ENCODE data around the gene NUP93.
"Not testable (repeated sequence)": the region's sequence is repeated elsewhere in the genome, so short reads cannot be mapped to it uniquely, and the experiment has no call there.

NUP93 gene

DNA sequence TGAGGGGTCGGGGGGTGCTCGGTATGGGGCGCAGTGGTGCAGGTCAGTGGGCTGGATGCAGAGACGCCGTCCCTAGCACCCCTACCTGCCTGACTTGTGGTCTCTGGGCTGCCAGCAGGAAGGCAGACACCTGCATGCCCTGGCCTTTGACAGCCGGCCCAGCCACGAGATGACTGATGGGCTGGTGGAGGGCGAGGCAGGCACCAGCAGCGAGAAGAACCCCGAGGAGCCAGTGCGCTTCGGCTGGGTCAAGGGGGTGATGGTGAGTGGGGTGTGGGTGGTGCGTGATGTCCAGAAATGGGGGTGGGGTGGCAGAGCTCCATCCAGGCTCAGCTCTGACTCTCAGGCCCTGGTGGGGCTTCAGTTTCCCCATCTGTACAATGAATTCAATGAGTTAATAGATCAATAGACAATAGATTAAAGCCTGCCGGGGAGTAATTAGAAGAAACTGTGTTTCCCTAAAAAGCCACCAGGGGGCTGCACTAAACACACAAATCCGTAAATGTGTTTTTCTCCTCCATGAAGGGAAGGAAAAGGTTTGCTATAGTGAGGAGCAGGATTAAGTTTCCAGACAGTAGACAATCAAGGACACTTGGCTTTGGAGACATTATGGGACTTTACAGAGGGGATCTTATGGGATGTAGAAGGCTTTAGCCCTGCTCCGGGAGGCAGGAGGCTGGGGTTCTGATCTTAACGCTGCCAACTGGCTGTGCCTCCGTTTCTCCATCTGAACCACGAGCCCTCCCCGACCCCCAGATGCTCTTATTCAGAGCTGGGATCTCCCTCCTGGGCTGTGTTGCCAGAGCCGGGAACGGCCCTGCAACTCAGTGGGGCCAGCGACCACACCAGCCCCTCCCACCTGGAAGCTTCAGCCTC is 137.3 kb downstream of the NUP93 start:
- TF ChIP-seq, protein P1, sequence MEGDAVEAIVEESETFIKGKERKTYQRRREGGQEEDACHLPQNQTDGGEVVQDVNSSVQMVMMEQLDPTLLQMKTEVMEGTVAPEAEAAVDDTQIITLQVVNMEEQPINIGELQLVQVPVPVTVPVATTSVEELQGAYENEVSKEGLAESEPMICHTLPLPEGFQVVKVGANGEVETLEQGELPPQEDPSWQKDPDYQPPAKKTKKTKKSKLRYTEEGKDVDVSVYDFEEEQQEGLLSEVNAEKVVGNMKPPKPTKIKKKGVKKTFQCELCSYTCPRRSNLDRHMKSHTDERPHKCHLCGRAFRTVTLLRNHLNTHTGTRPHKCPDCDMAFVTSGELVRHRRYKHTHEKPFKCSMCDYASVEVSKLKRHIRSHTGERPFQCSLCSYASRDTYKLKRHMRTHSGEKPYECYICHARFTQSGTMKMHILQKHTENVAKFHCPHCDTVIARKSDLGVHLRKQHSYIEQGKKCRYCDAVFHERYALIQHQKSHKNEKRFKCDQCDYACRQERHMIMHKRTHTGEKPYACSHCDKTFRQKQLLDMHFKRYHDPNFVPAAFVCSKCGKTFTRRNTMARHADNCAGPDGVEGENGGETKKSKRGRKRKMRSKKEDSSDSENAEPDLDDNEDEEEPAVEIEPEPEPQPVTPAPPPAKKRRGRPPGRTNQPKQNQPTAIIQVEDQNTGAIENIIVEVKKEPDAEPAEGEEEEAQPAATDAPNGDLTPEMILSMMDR (IDR thresholded peaks at IDR 0.05; ENCODE audit: low read length) = peak; percentile 77
- TF ChIP-seq EZH2phosphoT487 (IDR thresholded peaks at IDR 0.05; ENCODE audit: low read length) = no peak
- no peak for TF ChIP-seq EZH2 (optimal IDR thresholded peaks at IDR 0.05; ENCODE audit: low read depth, low read length)
- Histone ChIP-seq H3K27ac (ENCODE audit: low read length) (no peak overlapping the region), H3K4me3 (ENCODE audit: low read length) (no peak overlapping the region), H3K9me3 (replicated peaks; ENCODE audit: insufficient read depth, low read length) (no peaks in the 10 kb centered on the region), H3K27me3 (replicated peaks; ENCODE audit: insufficient read depth, low read length) (no peaks in the 10 kb centered on the region), H3K36me3 (replicated peaks; ENCODE audit: insufficient read depth, low read length) (no peaks in the 10 kb centered on the region), H3K9ac (ENCODE audit: low read length) (peak overlapping the region; percentile 21; the same call in 1 of the 2 replicates), H3K4me1 (ENCODE audit: low read length) (peaks cover 39% of the 10 kb centered on the region), H3K9me2 (replicated peaks; ENCODE audit: insufficient read depth, low read length) (no peaks in the 10 kb centered on the region), H3K79me2 (ENCODE audit: low read length) (peaks cover 17% of the 10 kb centered on the region), H3F3A (ENCODE audit: insufficient read depth, low read length) (peaks cover 8% of the 10 kb centered on the region; the same call in 1 of the 2 replicates), H4K20me1 (ENCODE audit: insufficient read depth, low read length) (no peaks in the 10 kb centered on the region), H3K4me2 (ENCODE audit: low read depth, low read length) (peak overlapping the region; percentile 54), H2AFZ (ENCODE audit: low read length) (peak overlapping the region; percentile 69)
- DNase-seq = peak; percentile 65

DNA sequence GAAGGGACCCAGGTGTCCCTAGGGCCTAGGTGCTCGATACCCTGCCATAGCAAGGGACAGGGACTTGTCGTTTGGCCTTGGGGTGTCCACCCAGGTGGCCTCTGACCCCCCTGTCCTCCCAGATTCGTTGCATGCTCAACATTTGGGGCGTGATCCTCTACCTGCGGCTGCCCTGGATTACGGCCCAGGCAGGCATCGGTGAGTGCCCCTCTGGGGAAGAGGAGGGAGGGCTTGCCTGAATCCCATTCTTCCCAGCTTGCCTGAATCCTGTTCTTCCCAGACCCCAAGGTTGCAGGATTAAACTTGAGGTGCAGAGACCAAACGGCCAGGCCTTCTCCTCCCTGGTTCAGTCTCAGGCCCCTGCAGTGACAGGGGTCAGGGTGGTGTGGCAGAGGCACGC is 138.2 kb downstream of the NUP93 start:
- Histone ChIP-seq H3K27ac (ENCODE audit: low read length) (no peak overlapping the region), H4K20me1 (ENCODE audit: insufficient read depth, low read length) (no peaks in the 10 kb centered on the region), H3K9me3 (replicated peaks; ENCODE audit: insufficient read depth, low read length) (no peaks in the 10 kb centered on the region), H3K27me3 (replicated peaks; ENCODE audit: insufficient read depth, low read length) (no peaks in the 10 kb centered on the region), H3K79me2 (ENCODE audit: low read length) (peaks cover 17% of the 10 kb centered on the region), H3K4me3 (ENCODE audit: low read length) (no peak overlapping the region), H3K9ac (ENCODE audit: low read length) (no peak overlapping the region), H3K36me3 (replicated peaks; ENCODE audit: insufficient read depth, low read length) (no peaks in the 10 kb centered on the region), H3K9me2 (replicated peaks; ENCODE audit: insufficient read depth, low read length) (no peaks in the 10 kb centered on the region), H3K4me1 (ENCODE audit: low read length) (peaks cover 29% of the 10 kb centered on the region), H3F3A (ENCODE audit: insufficient read depth, low read length) (0 out of 2 replicates have a peak, but pooled peaks cover under 1% of the 10 kb centered on the region), H2AFZ (ENCODE audit: low read length) (no peak overlapping the region), H3K4me2 (ENCODE audit: low read depth, low read length) (no peak overlapping the region)
- TF ChIP-seq EZH2phosphoT487 (IDR thresholded peaks at IDR 0.05; ENCODE audit: low read length) (no peak), EZH2 (optimal IDR thresholded peaks at IDR 0.05; ENCODE audit: low read depth, low read length) (no peak)
- TF ChIP-seq, protein P1 (IDR thresholded peaks at IDR 0.05; ENCODE audit: low read length) = no peak
- DNase-seq = no peak

DNA sequence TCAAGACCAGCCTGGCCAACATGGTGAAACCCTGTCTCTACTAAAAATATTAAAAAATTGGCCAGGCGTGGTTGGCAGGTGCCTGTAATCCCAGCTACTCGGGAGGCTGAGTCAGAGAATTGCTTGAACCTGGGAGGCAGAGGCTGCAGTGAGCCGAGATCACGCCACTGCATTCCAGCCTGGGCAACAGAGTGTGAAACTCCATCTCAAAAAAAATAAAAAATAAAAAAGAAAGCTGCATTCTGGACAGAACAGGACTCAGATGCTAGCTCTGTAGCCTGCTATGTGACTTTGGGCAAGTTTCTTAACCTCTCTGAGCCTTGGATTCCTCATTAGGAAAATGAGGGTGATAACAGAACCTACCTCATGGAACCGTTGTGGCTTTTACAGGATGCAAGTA is 138.8 kb downstream of the NUP93 start:
- H3K27ac ChIP-seq (ENCODE audit: low read length); DNase-seq; H4K20me1 ChIP-seq (ENCODE audit: insufficient read depth, low read length); H2AFZ ChIP-seq (ENCODE audit: low read length); H3K9me3 ChIP-seq (replicated peaks; ENCODE audit: insufficient read depth, low read length); H3K4me2 ChIP-seq (ENCODE audit: low read depth, low read length); H3K27me3 ChIP-seq (replicated peaks; ENCODE audit: insufficient read depth, low read length); H3K4me3 ChIP-seq (ENCODE audit: low read length); H3K36me3 ChIP-seq (replicated peaks; ENCODE audit: insufficient read depth, low read length); H3K9me2 ChIP-seq (replicated peaks; ENCODE audit: insufficient read depth, low read length); H3K9ac ChIP-seq (ENCODE audit: low read length); H3F3A ChIP-seq (ENCODE audit: insufficient read depth, low read length): not testable (repeated sequence)
- peaks cover 26% of the 10 kb centered on the region for H3K4me1 ChIP-seq (ENCODE audit: low read length)
- H3K79me2 ChIP-seq (ENCODE audit: low read length) = peaks cover 17% of the 10 kb centered on the region

Data from MM.1S (cell line).